MCF 10A (cell line): Measurements from ENCODE around the gene SLC13A2. TPM values are rescaled to one million over a fixed set of nuclear protein-coding genes. Genes with fewer than 3 reads are reported as not detected.
"Not testable (repeated sequence)": the region's sequence is repeated elsewhere in the genome, so short reads cannot be mapped to it uniquely, and the experiment has no call there.

Experiments
- BruUV-seq: library from RNA; stranded (reverse); fragments of 400-500 nt; replicated peaks from 2 replicates; lab custom pipeline; 2021; lab: Mats Ljungman, UMichigan
- CTCF ChIA-PET: fragments of 300-600 bp; sonication (Branson Sonifier 250); formaldehyde crosslinking; extraction: SDS; loops from one replicate; lab custom pipeline; 2021; ENCODE audit warnings: antibody characterized with exemption, inconsistent platforms; lab: Yijun Ruan, JAX
- POLR2A ChIA-PET: fragments of 300-600, 350-650 bp; sonication (Branson Sonifier 250); formaldehyde crosslinking; extraction: SDS; loops from one replicate; lab custom pipeline; 2020; ENCODE audit warnings: antibody characterized with exemption, inconsistent platforms; lab: Yijun Ruan, JAX
- DNase-seq: peaks from one replicate; pipeline ENCODE4 v3.0.0-alpha.2; 2018; ENCODE audit not compliant: unreplicated experiment
- H3K27ac Mint-ChIP-seq: one replicate; pipeline ENCODE4 v1.8.0; 2022; ENCODE audit warnings: mild to moderate bottlenecking, low read depth, mixed read lengths; ENCODE audit not compliant: unreplicated experiment
- H3K27me3 Mint-ChIP-seq: one replicate; pipeline ENCODE4 v1.8.0; 2022; ENCODE audit warnings: mixed read lengths; ENCODE audit not compliant: insufficient read depth, unreplicated experiment
- H3K36me3 Mint-ChIP-seq: one replicate; pipeline ENCODE4 v1.8.0; 2022; ENCODE audit warnings: mild to moderate bottlenecking, moderate library complexity, mixed read lengths; ENCODE audit not compliant: insufficient read depth, unreplicated experiment
- H3K4me1 Mint-ChIP-seq: one replicate; pipeline ENCODE4 v1.8.0; 2022; ENCODE audit warnings: mixed read lengths; ENCODE audit not compliant: insufficient read depth, unreplicated experiment
- H3K4me3 Mint-ChIP-seq: one replicate; pipeline ENCODE4 v1.8.0; 2022; ENCODE audit warnings: mild to moderate bottlenecking, moderate library complexity, mixed read lengths; ENCODE audit not compliant: unreplicated experiment
- H3K9me3 Mint-ChIP-seq: one replicate; pipeline ENCODE4 v1.8.0; 2022; ENCODE audit warnings: mixed read lengths; ENCODE audit not compliant: unreplicated experiment
- intact Hi-C: fragments of 100-400 bp; cut with micrococcal nuclease; formaldehyde crosslinking; loops from 2 replicates; pipeline ENCODE4 v1.14.1; 2022
- total RNA-seq: library from RNA; stranded (reverse); gene quantifications from 2 replicates; pipeline ENCODE4 v1.2.3, GENCODE V29; 2022
- TF ChIP-seq, protein P1 (sequence below): fragments of 200-600 bp; IDR thresholded peaks from one replicate; pipeline ENCODE4 v1.8.0; 2022; ENCODE audit warnings: antibody characterized with exemption, mild to moderate bottlenecking; ENCODE audit not compliant: unreplicated experiment

Gene SLC13A2
- total RNA-seq, 1 experiment from 2014 or later, result not detected

DNA sequence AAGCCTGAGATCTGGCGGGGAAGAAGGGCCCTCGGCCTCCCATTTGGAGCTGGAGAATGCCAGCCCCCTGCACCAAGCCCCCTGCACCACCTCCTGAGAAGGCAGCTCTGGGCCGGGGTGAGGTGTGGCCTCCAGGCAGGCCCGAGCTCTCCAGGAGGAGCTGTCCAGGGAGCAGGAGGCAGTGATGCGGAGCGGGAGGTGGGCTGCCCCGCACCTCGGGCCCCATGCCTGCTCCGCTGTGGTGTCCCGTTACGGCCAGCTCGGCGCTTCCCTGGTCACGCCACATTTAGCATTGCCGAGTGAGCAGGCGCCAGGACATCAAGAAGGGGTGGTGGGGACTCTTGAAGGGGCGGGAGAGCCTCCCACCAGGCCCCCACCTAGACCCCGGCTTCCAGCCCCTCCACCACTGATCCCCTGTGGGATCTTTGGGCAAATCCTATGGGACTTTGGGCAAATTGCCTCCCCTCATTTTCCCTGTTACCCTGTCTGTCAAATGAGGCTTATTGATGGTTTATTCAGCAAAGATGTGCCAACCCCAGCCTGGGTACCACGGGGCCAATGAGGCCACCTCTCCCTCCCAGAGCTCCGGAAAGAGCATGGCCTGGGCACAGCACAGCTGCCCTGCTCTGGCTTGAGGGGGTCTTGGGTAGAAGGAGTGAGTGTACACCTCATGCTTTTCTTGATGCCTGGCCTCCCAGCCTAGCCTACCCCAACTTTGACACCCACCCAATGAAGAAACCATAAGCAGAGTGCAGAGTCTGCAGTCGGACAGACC is 48.1 kb downstream of the SLC13A2 start:
- Mint-ChIP-seq H3K9me3 (no peaks in the 10 kb centered on the region), H3K27me3 (no peaks in the 10 kb centered on the region), H3K4me1 (peaks cover 15% of the 10 kb centered on the region), H3K27ac (no peak overlapping the region), H3K36me3 (peaks cover 4% of the 10 kb centered on the region), H3K4me3 (no peak overlapping the region)
- no TSS peak for BruUV-seq
- no peak for DNase-seq
- ChIA-PET CTCF (interaction anchor here (0.7 to 1.3 kb wide), 5 partner anchors 18 to 141 kb away, joined by 3 to 8 read pairs (median 4); no protein-coding TSS in a partner anchor), POLR2A (no interaction called here)
- intact Hi-C loops, result no loop called here
- TF ChIP-seq, protein P1, sequence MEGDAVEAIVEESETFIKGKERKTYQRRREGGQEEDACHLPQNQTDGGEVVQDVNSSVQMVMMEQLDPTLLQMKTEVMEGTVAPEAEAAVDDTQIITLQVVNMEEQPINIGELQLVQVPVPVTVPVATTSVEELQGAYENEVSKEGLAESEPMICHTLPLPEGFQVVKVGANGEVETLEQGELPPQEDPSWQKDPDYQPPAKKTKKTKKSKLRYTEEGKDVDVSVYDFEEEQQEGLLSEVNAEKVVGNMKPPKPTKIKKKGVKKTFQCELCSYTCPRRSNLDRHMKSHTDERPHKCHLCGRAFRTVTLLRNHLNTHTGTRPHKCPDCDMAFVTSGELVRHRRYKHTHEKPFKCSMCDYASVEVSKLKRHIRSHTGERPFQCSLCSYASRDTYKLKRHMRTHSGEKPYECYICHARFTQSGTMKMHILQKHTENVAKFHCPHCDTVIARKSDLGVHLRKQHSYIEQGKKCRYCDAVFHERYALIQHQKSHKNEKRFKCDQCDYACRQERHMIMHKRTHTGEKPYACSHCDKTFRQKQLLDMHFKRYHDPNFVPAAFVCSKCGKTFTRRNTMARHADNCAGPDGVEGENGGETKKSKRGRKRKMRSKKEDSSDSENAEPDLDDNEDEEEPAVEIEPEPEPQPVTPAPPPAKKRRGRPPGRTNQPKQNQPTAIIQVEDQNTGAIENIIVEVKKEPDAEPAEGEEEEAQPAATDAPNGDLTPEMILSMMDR, result no peak

DNA sequence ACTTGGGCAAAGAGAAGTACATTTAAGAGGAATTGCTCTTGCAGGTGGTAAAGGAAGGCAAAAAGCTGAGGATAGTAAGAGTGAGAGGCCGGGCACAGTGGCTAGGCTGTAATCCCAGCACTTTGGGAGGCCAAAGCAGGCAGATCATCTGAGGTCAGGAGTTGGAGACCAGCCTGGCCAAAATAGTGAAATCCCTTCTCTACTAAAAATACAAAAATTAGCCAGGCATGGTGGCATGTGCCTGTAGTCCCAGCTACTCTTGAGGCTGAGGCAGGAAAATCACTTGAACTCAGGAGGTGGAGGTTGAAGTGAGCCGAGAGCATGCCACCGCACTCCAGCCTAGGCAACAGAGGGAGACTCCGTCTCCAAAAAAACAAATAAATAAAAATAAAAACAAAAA is 48.8 kb downstream of the SLC13A2 start:
- H3K27ac Mint-ChIP-seq, BruUV-seq, intact Hi-C loops, H3K27me3 Mint-ChIP-seq, DNase-seq, H3K36me3 Mint-ChIP-seq, H3K4me3 Mint-ChIP-seq, H3K9me3 Mint-ChIP-seq: not testable (repeated sequence)
- CTCF ChIA-PET, result interaction anchor here (0.6 to 0.7 kb wide), 2 partner anchors 141 to 596 kb away, joined by 3 read pairs; no protein-coding TSS in a partner anchor
- POLR2A ChIA-PET, result interaction anchor here (0.7 kb wide), 2 partner anchors 141 to 1816 kb away, joined by 3 read pairs; no protein-coding TSS in a partner anchor
- peaks cover 18% of the 10 kb centered on the region for H3K4me1 Mint-ChIP-seq

DNA sequence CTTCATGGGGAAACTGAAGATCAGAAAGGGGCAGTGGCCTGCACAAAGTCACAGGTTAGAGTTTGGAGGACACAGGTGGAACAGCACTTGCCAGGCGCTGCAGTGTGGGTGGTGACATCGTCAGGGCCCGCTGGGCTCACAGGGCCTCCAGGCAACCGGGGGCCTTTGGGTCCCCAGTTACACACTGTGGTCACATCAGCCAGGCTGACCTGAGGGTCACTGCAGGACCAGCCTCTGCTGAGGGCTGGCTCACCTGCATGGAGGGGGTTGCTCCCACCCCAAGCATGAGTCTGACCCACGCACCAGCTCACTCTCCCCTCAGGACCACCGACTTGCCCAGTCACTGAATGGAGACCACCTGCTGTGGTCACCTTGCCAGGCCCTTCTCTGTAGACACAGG is 49.7 kb downstream of the SLC13A2 start:
- no peaks in the 10 kb centered on the region for H3K27me3 Mint-ChIP-seq
- H3K9me3 Mint-ChIP-seq, result no peaks in the 10 kb centered on the region
- intact Hi-C loops, result no loop called here
- H3K36me3 Mint-ChIP-seq, result peaks cover 4% of the 10 kb centered on the region
- H3K4me1 Mint-ChIP-seq, result peaks cover 27% of the 10 kb centered on the region
- TF ChIP-seq, protein P1, result no peak
- no TSS peak for BruUV-seq
- POLR2A ChIA-PET, result no interaction called here
- no peak for DNase-seq
- H3K27ac Mint-ChIP-seq, result no peak overlapping the region
- H3K4me3 Mint-ChIP-seq, result no peak overlapping the region
- CTCF ChIA-PET, result no interaction called here

DNA sequence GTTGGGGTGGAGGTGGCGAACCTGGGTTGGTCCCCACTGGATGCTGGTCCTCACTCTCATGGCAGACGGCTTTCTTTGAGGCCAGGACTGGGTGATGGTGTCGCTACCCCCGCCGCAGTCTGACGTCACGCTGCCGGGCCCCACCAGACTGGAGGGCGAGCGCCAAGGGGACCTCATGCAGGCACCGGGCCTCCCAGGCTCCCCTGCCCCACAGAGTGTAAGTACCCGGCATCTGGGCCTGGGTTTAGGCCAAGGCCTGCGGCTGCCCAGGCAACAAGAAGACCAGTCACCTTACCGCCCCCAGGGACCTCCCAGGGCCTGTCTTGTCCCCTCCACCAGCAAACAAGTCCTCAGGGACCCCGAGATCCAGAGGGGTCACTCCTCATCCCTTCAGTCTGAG is 50.4 kb downstream of the SLC13A2 start:
- DNase-seq, result no peak
- peak overlapping the region; percentile 80 for H3K27ac Mint-ChIP-seq
- H3K27me3 Mint-ChIP-seq, result no peaks in the 10 kb centered on the region
- intact Hi-C loops, result no loop called here
- no peak overlapping the region for H3K4me3 Mint-ChIP-seq
- ChIA-PET CTCF (no interaction called here), POLR2A (interaction anchor here (0.7 kb wide), 1 partner anchor 12 kb away, joined by 3 read pairs; no protein-coding TSS in a partner anchor)
- H3K36me3 Mint-ChIP-seq, result peaks cover 4% of the 10 kb centered on the region
- H3K9me3 Mint-ChIP-seq, result no peaks in the 10 kb centered on the region
- TF ChIP-seq, protein P1, result no peak
- no TSS peak for BruUV-seq
- peaks cover 33% of the 10 kb centered on the region for H3K4me1 Mint-ChIP-seq
